Endodermal cell (in vitro differentiated cells): ENCODE data around the gene ZNF407. TPM values are rescaled to one million over a fixed set of nuclear protein-coding genes. Genes with fewer than 3 reads are reported as not detected.

Source experiments
- DNase-seq: peaks from one replicate; pipeline ENCODE4 v3.0.0-alpha.2; 2017
- H3K27ac ChIP-seq: 2 replicates; pipeline ENCODE4 v1.5.1; 2013; ENCODE audit warnings: mild to moderate bottlenecking, low read depth, low read length, moderate library complexity
- H3K27me3 ChIP-seq: 2 replicates; pipeline ENCODE4 v1.6.1; 2013; ENCODE audit warnings: mild to moderate bottlenecking, low read length, moderate library complexity; ENCODE audit not compliant: insufficient read depth, control insufficient read depth, poor library complexity, severe bottlenecking
- H3K36me3 ChIP-seq: 2 replicates; pipeline ENCODE4 v1.7.0; 2013; ENCODE audit warnings: mild to moderate bottlenecking, low read length, moderate library complexity; ENCODE audit not compliant: control insufficient read depth, insufficient read depth
- H3K4me1 ChIP-seq: one replicate; pipeline ENCODE4 v1.7.0; 2013; ENCODE audit warnings: low read length; ENCODE audit not compliant: control insufficient read depth, insufficient read depth
- H3K4me3 ChIP-seq: 2 replicates; pipeline ENCODE4 v1.5.1; 2013; ENCODE audit warnings: mild to moderate bottlenecking, low read length, moderate library complexity
- H3K9ac ChIP-seq: 2 replicates; pipeline ENCODE4 v1.6.1; 2013; ENCODE audit warnings: mild to moderate bottlenecking, low read length, moderate library complexity; ENCODE audit not compliant: poor library complexity, severe bottlenecking; ENCODE audit errors: extremely low read depth
- H3K9me3 ChIP-seq: 2 replicates; pipeline ENCODE4 v1.6.1; 2013; ENCODE audit warnings: mild to moderate bottlenecking, low read length, moderate library complexity; ENCODE audit not compliant: control insufficient read depth
- H3K27ac Mint-ChIP-seq: 2 replicates; pipeline ENCODE4 v1.8.0; 2020; ENCODE audit warnings: mixed read lengths
- H3K27me3 Mint-ChIP-seq: 2 replicates; pipeline ENCODE4 v1.8.0; 2021; ENCODE audit warnings: mild to moderate bottlenecking, mixed read lengths; ENCODE audit not compliant: insufficient read depth
- H3K36me3 Mint-ChIP-seq: 2 replicates; pipeline ENCODE4 v1.8.0; 2020; ENCODE audit warnings: low read depth, mixed read lengths
- H3K4me1 Mint-ChIP-seq: 2 replicates; pipeline ENCODE4 v1.8.0; 2020; ENCODE audit warnings: mixed read lengths
- H3K4me3 Mint-ChIP-seq: 2 replicates; pipeline ENCODE4 v1.8.0; 2020; ENCODE audit warnings: mild to moderate bottlenecking, moderate library complexity, mixed read lengths
- H3K9me3 Mint-ChIP-seq: 2 replicates; pipeline ENCODE4 v1.8.0; 2020; ENCODE audit warnings: mild to moderate bottlenecking, mixed read lengths
- CTCF ChIP-seq: fragments of 200-600 bp; sonication (generic); conservative IDR thresholded peaks from 2 replicates; pipeline ENCODE4 v1.5.0; 2021; ENCODE audit warnings: antibody characterized with exemption, mild to moderate bottlenecking
- WGBS, 2 experiments: methylation state at CpG; one replicate each; pipeline versions ENCODE4 v1.1.5 to v1.1.7; 2013; ENCODE audit warnings: missing lambda C conversion rate in 2 of 2, mixed read lengths in 1 of 2; ENCODE audit not compliant: insufficient coverage in 1 of 2, insufficient read length in 1 of 2; 5-methylcytosine and 5-hydroxymethylcytosine counted together
- total RNA-seq, 2 donors: library from RNA; stranded (reverse); fragmentation: NEBNext Ultra II Directional in 1 of 2; extraction: Animal tissue kit (Norgen Biotek cat#: 25700) in 1 of 2; gene quantifications; 2 replicates in 1 of 2; 3 replicates in 1 of 2; pipeline ENCODE4 v1.2.1, GENCODE V29; 2021

ZNF407 gene
- total RNA-seq, 2 donors from 2014 or later, result 7.6 to 13.1 TPM

GRCh38 chr18:74828200-74828599 lies 230.5 kb downstream of the ZNF407 start:
- Histone ChIP-seq H3K36me3 (no peaks in the 10 kb centered on the region), H3K4me3 (no peak overlapping the region), H3K27ac (no peak overlapping the region), H3K4me1 (no peaks in the 10 kb centered on the region), H3K9ac (no peak overlapping the region), H3K9me3 (no peaks in the 10 kb centered on the region), H3K27me3 (no peaks in the 10 kb centered on the region)
- no peak overlapping the region for H3K27ac Mint-ChIP-seq
- WGBS, 2 experiments, result 94% methylated on average over 2 to 3 of the region's 3 CpGs
- no peak for TF ChIP-seq CTCF
- DNase-seq, result no peak
- no peaks in the 10 kb centered on the region for H3K4me1 Mint-ChIP-seq
- no peak overlapping the region for H3K4me3 Mint-ChIP-seq
- H3K27me3 Mint-ChIP-seq, result no peaks in the 10 kb centered on the region
- H3K9me3 Mint-ChIP-seq, result no peaks in the 10 kb centered on the region
- no peaks in the 10 kb centered on the region for H3K36me3 Mint-ChIP-seq

- Mint-ChIP-seq H3K36me3 (no peaks in the 10 kb centered on the region), H3K27me3 (no peaks in the 10 kb centered on the region), H3K9me3 (no peaks in the 10 kb centered on the region), H3K4me3 (no peak overlapping the region), H3K4me1 (peaks cover 18% of the 10 kb centered on the region), H3K27ac (no peak overlapping the region)
- no peak for DNase-seq
- H3K4me3 ChIP-seq, result no peak overlapping the region
- no peak for TF ChIP-seq CTCF
- peaks cover 9% of the 10 kb centered on the region for H3K4me1 ChIP-seq
- H3K27me3 ChIP-seq, result no peaks in the 10 kb centered on the region
- H3K9me3 ChIP-seq, result no peaks in the 10 kb centered on the region
- no peaks in the 10 kb centered on the region for H3K36me3 ChIP-seq
- no peak overlapping the region for H3K9ac ChIP-seq
- no peak overlapping the region for H3K27ac ChIP-seq
- WGBS, 2 experiments, result 92 to 93% methylated on average over 5 to 13 of the region's 13 CpGs
Measured at GRCh38 chr18:74831571-74832250, 234.0 kb downstream of the ZNF407 start.

- H3K27ac Mint-ChIP-seq, result no peak overlapping the region
- H3K9me3 Mint-ChIP-seq, result no peaks in the 10 kb centered on the region
- no peaks in the 10 kb centered on the region for H3K36me3 ChIP-seq
- no peak for TF ChIP-seq CTCF
- peaks cover 12% of the 10 kb centered on the region for H3K4me1 ChIP-seq
- H3K4me3 Mint-ChIP-seq, result no peak overlapping the region
- no peaks in the 10 kb centered on the region for H3K27me3 ChIP-seq
- no peak overlapping the region for H3K27ac ChIP-seq
- DNase-seq, result no peak
- no peak overlapping the region for H3K9ac ChIP-seq
- H3K9me3 ChIP-seq, result no peaks in the 10 kb centered on the region
- peaks cover 23% of the 10 kb centered on the region for H3K4me1 Mint-ChIP-seq
- no peaks in the 10 kb centered on the region for H3K36me3 Mint-ChIP-seq
- no peak overlapping the region for H3K4me3 ChIP-seq
- no peaks in the 10 kb centered on the region for H3K27me3 Mint-ChIP-seq
Measured at GRCh38 chr18:74832381-74832780, 234.7 kb downstream of the ZNF407 start.
